A204.1 (cell line): ENCODE results near the gene MAPK14.

Experiments used
- FAIRE-seq: peaks from 2 replicates; lab custom pipeline; 2012; peaks lifted over from hg19 to GRCh38; lab: Jason Lieb, UNC

MAPK14 gene

GRCh38 chr6:36104836-36105235 is 77.2 kb downstream of the MAPK14 start:
- FAIRE-seq, result no peak

- no peak for FAIRE-seq
These were observed 81.5 kb downstream of the MAPK14 start for GRCh38 chr6:36109092-36109491.

- no peak for FAIRE-seq
These were observed 82.4 kb downstream of the MAPK14 start for GRCh38 chr6:36110050-36110449.

- FAIRE-seq, result no peak
These were observed 83.3 kb downstream of the MAPK14 start for GRCh38 chr6:36110863-36111262.

GRCh38 chr6:36111526-36111925 is 83.9 kb downstream of the MAPK14 start:
- FAIRE-seq, result no peak

GRCh38 chr6:36113049-36113448 is 85.4 kb downstream of the MAPK14 start:
- no peak for FAIRE-seq

GRCh38 chr6:36113703-36114102 is 86.1 kb downstream of the MAPK14 start:
- no peak for FAIRE-seq

GRCh38 chr6:36114798-36115408 is 87.3 kb downstream of the MAPK14 start:
- no peak for FAIRE-seq

- no peak for FAIRE-seq
These were observed 87.8 kb downstream of the MAPK14 start for GRCh38 chr6:36115412-36115811.

- FAIRE-seq, result no peak
These were observed 88.7 kb downstream of the MAPK14 start for GRCh38 chr6:36116066-36116864.

GRCh38 chr6:36116943-36117342 is 89.3 kb downstream of the MAPK14 start:
- no peak for FAIRE-seq

- no peak for FAIRE-seq
These were observed 90.3 kb downstream of the MAPK14 start for GRCh38 chr6:36117658-36118549.

GRCh38 chr6:36118550-36119107 is 91.0 kb downstream of the MAPK14 start:
- FAIRE-seq, result no peak

- no peak for FAIRE-seq
These were observed 91.6 kb downstream of the MAPK14 start for GRCh38 chr6:36119209-36119608.

GRCh38 chr6:36120018-36120417 is 92.4 kb downstream of the MAPK14 start:
- no peak for FAIRE-seq

GRCh38 chr6:36120539-36120938 is 92.9 kb downstream of the MAPK14 start:
- FAIRE-seq, result no peak

- no peak for FAIRE-seq
These were observed 93.6 kb downstream of the MAPK14 start for GRCh38 chr6:36120979-36121786.

GRCh38 chr6:36121787-36122494 is 94.3 kb downstream of the MAPK14 start:
- FAIRE-seq, result no peak

- no peak for FAIRE-seq
These were observed 95.1 kb downstream of the MAPK14 start for GRCh38 chr6:36122495-36123269.
